Ascending aorta (tissue), 2 donors: Measurements from ENCODE around the gene HMGA1. TPM values are rescaled to one million over a fixed set of nuclear protein-coding genes. Genes with fewer than 3 reads are reported as not detected.
"Not testable (repeated sequence)": the region's sequence is repeated elsewhere in the genome, so short reads cannot be mapped to it uniquely, and the experiment has no call there.

Source experiments
- DNase-seq, 2 donors: peaks; one replicate each; pipeline ENCODE4 v3.0.0-alpha.2; 2019; ENCODE audit warnings: low spot score in 2 of 2
- H3K27ac ChIP-seq, 2 donors: fragments of 200-600 bp; sonication (generic); one replicate each; pipeline ENCODE4 v1.5.1; 2016 to 2017; ENCODE audit warnings: mild to moderate bottlenecking in 1 of 2
- H3K27me3 ChIP-seq: fragments of 200-600 bp; sonication (generic); one replicate; pipeline ENCODE4 v1.5.1; 2017
- H3K36me3 ChIP-seq, 2 donors: fragments of 200-600 bp; sonication (generic); one replicate each; pipeline ENCODE4 v1.5.1; 2016
- H3K4me1 ChIP-seq, 2 donors: fragments of 200-600 bp; sonication (generic); one replicate each; pipeline ENCODE4 v1.5.1; 2016 to 2017; ENCODE audit warnings: mild to moderate bottlenecking in 1 of 2
- H3K4me3 ChIP-seq, 2 donors: fragments of 200-600 bp; sonication (generic); one replicate each; pipeline ENCODE4 v1.5.1; 2016 to 2017; ENCODE audit warnings: mild to moderate bottlenecking in 1 of 2
- H3K9me3 ChIP-seq, 2 donors: fragments of 200-600 bp; sonication (generic); one replicate each; pipeline ENCODE4 v1.5.1; 2016
- CTCF ChIP-seq, 3 experiments: fragments of 200-600 bp in 2 of 3; fragments of 450-650 bp in 1 of 3; sonication (generic) in 2 of 3; IDR thresholded peaks; one replicate each; pipeline ENCODE4 v1.5.1; 2016 to 2019; ENCODE audit warnings: antibody characterized with exemption in 3 of 3, mild to moderate bottlenecking in 1 of 3, moderate library complexity in 1 of 3
- intact Hi-C: fragments of 100-400 bp; cut with DNase I; formaldehyde crosslinking; loops from one replicate; pipeline ENCODE4 v1.15.1; 2023
- total RNA-seq: library from RNA; depleted of rRNA; stranded (reverse); fragments of >200 nt; gene quantifications from one replicate; pipeline ENCODE4 v1.1.0, GENCODE V29; 2016

The HMGA1 gene
- total RNA-seq, 1 donor from 2014 or later, result 21.4 TPM

- intact Hi-C loops, result loop anchor here (10.0 kb wide), 2 partner anchors 511 to 1481 kb away; partner anchors contain the start of gene SNRPC
- peaks cover 0 to 9% of the 10 kb centered on the region in 2 donors for H3K36me3 ChIP-seq
- peak overlapping the region in 1 of 2 donors; percentile 45 for H3K4me3 ChIP-seq
- peak in 2 of 3 experiments; percentile 16 to 21 for TF ChIP-seq CTCF (IDR thresholded peaks at IDR 0.05)
- peaks cover 7 to 22% of the 10 kb centered on the region in 2 donors for H3K4me1 ChIP-seq
- peak overlapping the region; percentile 76 to 77 for H3K27ac ChIP-seq
- H3K27me3 ChIP-seq, result no peaks in the 10 kb centered on the region
- H3K9me3 ChIP-seq, result no peaks in the 10 kb centered on the region
- DNase-seq, result peak; percentile 71 to 92
Measured at GRCh38 chr6:34243901-34244884, 7.5 kb downstream of the HMGA1 start.

GRCh38 chr6:34245032-34245760 lies 8.5 kb downstream of the HMGA1 start:
- intact Hi-C loops, result loop anchor here (10.0 kb wide), 2 partner anchors 510 to 1480 kb away; partner anchors contain the start of gene SNRPC
- H3K4me3 ChIP-seq, H3K27me3 ChIP-seq, H3K9me3 ChIP-seq, H3K36me3 ChIP-seq: not testable (repeated sequence)
- DNase-seq, result peak in 1 of 2 donors; percentile 59
- Histone ChIP-seq H3K27ac (peak overlapping the region; percentile 9 to 77), H3K4me1 (peaks cover 7 to 26% of the 10 kb centered on the region in 2 donors)

GRCh38 chr6:34245761-34246140 lies 9.1 kb downstream of the HMGA1 start:
- H3K9me3 ChIP-seq, H3K4me3 ChIP-seq, H3K36me3 ChIP-seq, H3K27me3 ChIP-seq: not testable (repeated sequence)
- peak overlapping the region in 1 of 2 donors; percentile 9 for H3K27ac ChIP-seq
- H3K4me1 ChIP-seq, result peaks cover 7 to 26% of the 10 kb centered on the region in 2 donors
- DNase-seq, result peak in 1 of 2 donors; percentile 44
- intact Hi-C loops, result loop anchor here (10.0 kb wide), 2 partner anchors 509 to 1479 kb away; partner anchors contain the start of gene SNRPC

GRCh38 chr6:34246249-34246562 lies 9.5 kb downstream of the HMGA1 start:
- Histone ChIP-seq H3K27ac (no peak overlapping the region), H3K27me3 (no peaks in the 10 kb centered on the region), H3K4me3 (no peak overlapping the region), H3K9me3 (no peaks in the 10 kb centered on the region), H3K36me3 (peaks cover 0 to 6% of the 10 kb centered on the region in 2 donors), H3K4me1 (peaks cover 7 to 26% of the 10 kb centered on the region in 2 donors)
- peak in 1 of 2 donors; percentile 63 for DNase-seq
- no peak for TF ChIP-seq CTCF (IDR thresholded peaks at IDR 0.05)
- intact Hi-C loops, result loop anchor here (10.0 kb wide), 2 partner anchors 509 to 1479 kb away; partner anchors contain the start of gene SNRPC

- peak in 1 of 3 experiments; percentile 35 for TF ChIP-seq CTCF (IDR thresholded peaks at IDR 0.05)
- H3K4me3 ChIP-seq, result no peak overlapping the region
- H3K27ac ChIP-seq, result peak overlapping the region; percentile 28 to 81
- H3K9me3 ChIP-seq, result no peaks in the 10 kb centered on the region
- DNase-seq, result peak in 1 of 2 donors; percentile 57
- H3K36me3 ChIP-seq, result peaks cover 0 to 2% of the 10 kb centered on the region in 2 donors
- no peaks in the 10 kb centered on the region for H3K27me3 ChIP-seq
- intact Hi-C loops, result loop anchor here (10.0 kb wide), 2 partner anchors 508 to 1478 kb away; partner anchors contain the start of gene SNRPC
- H3K4me1 ChIP-seq, result peaks cover 7 to 26% of the 10 kb centered on the region in 2 donors
Measured at GRCh38 chr6:34246563-34247391, 10.1 kb downstream of the HMGA1 start.
